GM19025 (cell line): ENCODE measurements around the gene MORF4L1.
"Not testable (repeated sequence)": the region's sequence is repeated elsewhere in the genome, so short reads cannot be mapped to it uniquely, and the experiment has no call there.

ENCODE experiments used
- ATAC-seq: cut with Tn5 transposase; IDR thresholded peaks from one replicate; pipeline ENCODE4 v1.9.1; 2021; ENCODE audit warnings: mild to moderate bottlenecking, low read depth, moderate library complexity; ENCODE audit not compliant: unreplicated experiment

MORF4L1 gene

GRCh38 chr15:78923480-78924360, 51.0 kb downstream of the MORF4L1 start:
- no peak for ATAC-seq

GRCh38 chr15:78925076-78925624, 52.5 kb downstream of the MORF4L1 start:
- no peak for ATAC-seq

- ATAC-seq, result no peak
Observed at GRCh38 chr15:78925956-78926743, 53.5 kb downstream of the MORF4L1 start.

GRCh38 chr15:78927077-78927790, 54.5 kb downstream of the MORF4L1 start:
- no peak for ATAC-seq

- not testable (repeated sequence) for ATAC-seq
Observed at GRCh38 chr15:78928176-78928575, 55.5 kb downstream of the MORF4L1 start.

GRCh38 chr15:78928616-78929093, 56.0 kb downstream of the MORF4L1 start:
- no peak for ATAC-seq

- no peak for ATAC-seq
Observed at GRCh38 chr15:78929536-78930264, 57.0 kb downstream of the MORF4L1 start.

- no peak for ATAC-seq
Observed at GRCh38 chr15:78930577-78931388, 58.1 kb downstream of the MORF4L1 start.

- ATAC-seq, result no peak
Observed at GRCh38 chr15:78931439-78932257, 59.0 kb downstream of the MORF4L1 start.

- ATAC-seq, result no peak
Observed at GRCh38 chr15:78932258-78932808, 59.6 kb downstream of the MORF4L1 start.

- ATAC-seq, result no peak
Observed at GRCh38 chr15:78933187-78933822, 60.6 kb downstream of the MORF4L1 start.

GRCh38 chr15:78933823-78934654, 61.3 kb downstream of the MORF4L1 start:
- no peak for ATAC-seq

GRCh38 chr15:78934655-78935023, 61.9 kb downstream of the MORF4L1 start:
- no peak for ATAC-seq

- ATAC-seq, result no peak
Observed at GRCh38 chr15:78937132-78937739, 64.5 kb downstream of the MORF4L1 start.

- peak; percentile 58 for ATAC-seq
Observed at GRCh38 chr15:78938658-78939488, 66.2 kb downstream of the MORF4L1 start.
